Effector memory CD4-positive, alpha-beta T cell (primary cell): Measurements from ENCODE around the gene NISCH.

ENCODE experiments used
- DNase-seq, 3 donors: peaks; one replicate each; pipeline ENCODE4 v3.0.0-alpha.2; 2020
- H3K27ac ChIP-seq: 2 replicates; pipeline ENCODE4 v1.7.0; 2013; ENCODE audit warnings: mild to moderate bottlenecking, low read length, moderate library complexity; ENCODE audit not compliant: insufficient read depth, poor library complexity, severe bottlenecking
- H3K27me3 ChIP-seq: replicated peaks from 2 replicates; pipeline ENCODE4 v1.7.0; 2013; ENCODE audit warnings: mild to moderate bottlenecking, low read length; ENCODE audit not compliant: insufficient read depth, control insufficient read depth, poor library complexity, severe bottlenecking
- H3K36me3 ChIP-seq: 2 replicates; pipeline ENCODE4 v1.7.0; 2013; ENCODE audit warnings: mild to moderate bottlenecking, low read length, moderate library complexity; ENCODE audit not compliant: control insufficient read depth, insufficient read depth
- H3K4me1 ChIP-seq: 2 replicates; pipeline ENCODE4 v1.7.0; 2013; ENCODE audit warnings: low read length, mild to moderate bottlenecking; ENCODE audit not compliant: control insufficient read depth, insufficient read depth, poor library complexity, severe bottlenecking
- H3K4me3 ChIP-seq: 2 replicates; pipeline ENCODE4 v1.7.0; 2013; ENCODE audit warnings: low read length, low read depth, mild to moderate bottlenecking; ENCODE audit not compliant: insufficient read depth, poor library complexity, severe bottlenecking
- H3K9me3 ChIP-seq: 2 replicates; pipeline ENCODE4 v1.7.0; 2013; ENCODE audit warnings: mild to moderate bottlenecking, low read length, moderate library complexity; ENCODE audit not compliant: control insufficient read depth

Gene NISCH

GRCh38 chr3:52520716-52521487 is 65.5 kb downstream of the NISCH start:
- Histone ChIP-seq H3K27ac (no peak overlapping the region), H3K9me3 (no peaks in the 10 kb centered on the region), H3K36me3 (no peaks in the 10 kb centered on the region), H3K4me3 (no peak overlapping the region), H3K4me1 (no peaks in the 10 kb centered on the region), H3K27me3 (no peaks in the 10 kb centered on the region)
- DNase-seq, result no peak

GRCh38 chr3:52521488-52521824 is 66.1 kb downstream of the NISCH start:
- Histone ChIP-seq H3K4me3 (no peak overlapping the region), H3K27ac (no peak overlapping the region), H3K4me1 (no peaks in the 10 kb centered on the region), H3K27me3 (no peaks in the 10 kb centered on the region), H3K36me3 (no peaks in the 10 kb centered on the region), H3K9me3 (no peaks in the 10 kb centered on the region)
- no peak for DNase-seq

- H3K4me1 ChIP-seq, result no peaks in the 10 kb centered on the region
- no peaks in the 10 kb centered on the region for H3K27me3 ChIP-seq
- H3K27ac ChIP-seq, result no peak overlapping the region
- no peaks in the 10 kb centered on the region for H3K9me3 ChIP-seq
- H3K36me3 ChIP-seq, result no peaks in the 10 kb centered on the region
- no peak overlapping the region for H3K4me3 ChIP-seq
- DNase-seq, result no peak
Observed at GRCh38 chr3:52521881-52522650, 66.7 kb downstream of the NISCH start.

- DNase-seq, result no peak
- no peaks in the 10 kb centered on the region for H3K36me3 ChIP-seq
- no peaks in the 10 kb centered on the region for H3K9me3 ChIP-seq
- no peaks in the 10 kb centered on the region for H3K27me3 ChIP-seq
- no peak overlapping the region for H3K4me3 ChIP-seq
- no peak overlapping the region for H3K27ac ChIP-seq
- no peaks in the 10 kb centered on the region for H3K4me1 ChIP-seq
Observed at GRCh38 chr3:52522651-52523251, 67.3 kb downstream of the NISCH start.

GRCh38 chr3:52523386-52524257 is 68.2 kb downstream of the NISCH start:
- Histone ChIP-seq H3K36me3 (no peaks in the 10 kb centered on the region), H3K27ac (no peak overlapping the region), H3K4me3 (no peak overlapping the region), H3K27me3 (no peaks in the 10 kb centered on the region), H3K9me3 (no peaks in the 10 kb centered on the region), H3K4me1 (no peaks in the 10 kb centered on the region)
- DNase-seq, result no peak

- no peaks in the 10 kb centered on the region for H3K4me1 ChIP-seq
- no peaks in the 10 kb centered on the region for H3K9me3 ChIP-seq
- no peaks in the 10 kb centered on the region for H3K36me3 ChIP-seq
- DNase-seq, result no peak
- H3K4me3 ChIP-seq, result no peak overlapping the region
- H3K27me3 ChIP-seq, result no peaks in the 10 kb centered on the region
- no peak overlapping the region for H3K27ac ChIP-seq
Observed at GRCh38 chr3:52524258-52524751, 68.9 kb downstream of the NISCH start.

- Histone ChIP-seq H3K4me3 (no peak overlapping the region), H3K27me3 (no peaks in the 10 kb centered on the region), H3K36me3 (no peaks in the 10 kb centered on the region), H3K9me3 (no peaks in the 10 kb centered on the region), H3K27ac (no peak overlapping the region), H3K4me1 (no peaks in the 10 kb centered on the region)
- DNase-seq, result no peak
Observed at GRCh38 chr3:52524752-52525679, 69.6 kb downstream of the NISCH start.

- Histone ChIP-seq H3K4me1 (no peaks in the 10 kb centered on the region), H3K27ac (no peak overlapping the region), H3K27me3 (no peaks in the 10 kb centered on the region), H3K36me3 (no peaks in the 10 kb centered on the region), H3K4me3 (no peak overlapping the region), H3K9me3 (no peaks in the 10 kb centered on the region)
- no peak for DNase-seq
Observed at GRCh38 chr3:52525680-52526561, 70.5 kb downstream of the NISCH start.
